ENCODE data around the gene EFCAB5. TPM values are rescaled to one million over a fixed set of nuclear protein-coding genes. Genes with fewer than 3 reads are reported as not detected.
"Not testable (repeated sequence)": the region's sequence is repeated elsewhere in the genome, so short reads cannot be mapped to it uniquely, and the experiment has no call there.

EFCAB5 gene
- polyA plus RNA-seq, 10 donors, result 0.80 to 2.3 (median 1.4) TPM

GRCh38 chr17:30002088-30002487, 60.7 kb downstream of the EFCAB5 start:
- no peak for DNase-seq

GRCh38 chr17:30005709-30006320, 64.4 kb downstream of the EFCAB5 start:
- no peak for DNase-seq

GRCh38 chr17:30011934-30012333, 70.5 kb downstream of the EFCAB5 start:
- not testable (repeated sequence) for DNase-seq

GRCh38 chr17:30021708-30022317, 80.4 kb downstream of the EFCAB5 start:
- DNase-seq, result peak; percentile 17 to 53 (median 22)

- not testable (repeated sequence) for DNase-seq
Measured at GRCh38 chr17:30025325-30025724, 83.9 kb downstream of the EFCAB5 start.

- no peak for DNase-seq
Measured at GRCh38 chr17:30027676-30028075, 86.2 kb downstream of the EFCAB5 start.

GRCh38 chr17:30031214-30031869, 89.9 kb downstream of the EFCAB5 start:
- DNase-seq, result no peak

- DNase-seq, result no peak
Measured at GRCh38 chr17:30035369-30035768, 93.9 kb downstream of the EFCAB5 start.

GRCh38 chr17:30040719-30041518, 99.5 kb downstream of the EFCAB5 start:
- DNase-seq, result not testable (repeated sequence)

GRCh38 chr17:30041551-30041950, 100.1 kb downstream of the EFCAB5 start:
- no peak for DNase-seq

- DNase-seq, result no peak
Measured at GRCh38 chr17:30062372-30062771, 120.9 kb downstream of the EFCAB5 start.

- DNase-seq, result no peak
Measured at GRCh38 chr17:30064738-30065137, 123.3 kb downstream of the EFCAB5 start.

- DNase-seq, result no peak
Measured at GRCh38 chr17:30068465-30068864, 127.0 kb downstream of the EFCAB5 start.

GRCh38 chr17:30074254-30074653, 132.8 kb downstream of the EFCAB5 start:
- DNase-seq, result no peak

- DNase-seq, result no peak
Measured at GRCh38 chr17:30074730-30075129, 133.3 kb downstream of the EFCAB5 start.

- no peak for DNase-seq
Measured at GRCh38 chr17:30082773-30083172, 141.3 kb downstream of the EFCAB5 start.

- no peak for DNase-seq
Measured at GRCh38 chr17:30084788-30085187, 143.4 kb downstream of the EFCAB5 start.

- no peak for DNase-seq
Measured at GRCh38 chr17:30086896-30087295, 145.5 kb downstream of the EFCAB5 start.

- not testable (repeated sequence) for DNase-seq
Measured at GRCh38 chr17:30087431-30087830, 146.0 kb downstream of the EFCAB5 start.

GRCh38 chr17:30091121-30091670, 149.8 kb downstream of the EFCAB5 start:
- peak in 1 of 3 donors; percentile 5 for DNase-seq

GRCh38 chr17:30091771-30092170, 150.3 kb downstream of the EFCAB5 start:
- DNase-seq, result peak; percentile 37 to 84 (median 45)

GRCh38 chr17:30092886-30093285, 151.5 kb downstream of the EFCAB5 start:
- no peak for DNase-seq

Measured in muscle of back (tissue), 11 donors.